Mucosa of rectum (tissue), 2 donors: ENCODE results near the gene PTPN23.

Source experiments
- H3K27ac ChIP-seq, 2 donors: one replicate each; pipeline ENCODE4 v1.7.0; 2013; ENCODE audit warnings: inconsistent platforms in 2 of 2, low read depth in 2 of 2, low read length in 2 of 2
- H3K27me3 ChIP-seq, 2 donors: one replicate each; pipeline ENCODE4 v1.7.0; 2013; ENCODE audit warnings: low read length in 2 of 2; ENCODE audit not compliant: control insufficient read depth in 2 of 2, insufficient read depth in 2 of 2
- H3K36me3 ChIP-seq, 2 donors: one replicate each; pipeline ENCODE4 v1.7.0; 2013; ENCODE audit warnings: low read length in 2 of 2; ENCODE audit not compliant: control insufficient read depth in 2 of 2, insufficient read depth in 2 of 2
- H3K4me1 ChIP-seq, 2 donors: one replicate each; pipeline ENCODE4 v1.7.0; 2013; ENCODE audit warnings: low read length in 2 of 2, mild to moderate bottlenecking in 1 of 2; ENCODE audit not compliant: control insufficient read depth in 2 of 2, insufficient read depth in 2 of 2
- H3K4me3 ChIP-seq, 2 donors: one replicate each; pipeline ENCODE4 v1.7.0; 2013; ENCODE audit warnings: low read length in 2 of 2
- H3K9ac ChIP-seq, 2 donors: one replicate each; pipeline ENCODE4 v1.7.0; 2013; ENCODE audit warnings: low read length in 2 of 2, low read depth in 1 of 2, mild to moderate bottlenecking in 1 of 2
- H3K9me3 ChIP-seq, 2 donors: one replicate each; pipeline ENCODE4 v1.7.0; 2013; ENCODE audit warnings: low read length in 2 of 2; ENCODE audit not compliant: control insufficient read depth in 2 of 2
- donor health status: healthy.
- donor health status: Normal muscosa, but diverticular disease.

The PTPN23 gene

DNA sequence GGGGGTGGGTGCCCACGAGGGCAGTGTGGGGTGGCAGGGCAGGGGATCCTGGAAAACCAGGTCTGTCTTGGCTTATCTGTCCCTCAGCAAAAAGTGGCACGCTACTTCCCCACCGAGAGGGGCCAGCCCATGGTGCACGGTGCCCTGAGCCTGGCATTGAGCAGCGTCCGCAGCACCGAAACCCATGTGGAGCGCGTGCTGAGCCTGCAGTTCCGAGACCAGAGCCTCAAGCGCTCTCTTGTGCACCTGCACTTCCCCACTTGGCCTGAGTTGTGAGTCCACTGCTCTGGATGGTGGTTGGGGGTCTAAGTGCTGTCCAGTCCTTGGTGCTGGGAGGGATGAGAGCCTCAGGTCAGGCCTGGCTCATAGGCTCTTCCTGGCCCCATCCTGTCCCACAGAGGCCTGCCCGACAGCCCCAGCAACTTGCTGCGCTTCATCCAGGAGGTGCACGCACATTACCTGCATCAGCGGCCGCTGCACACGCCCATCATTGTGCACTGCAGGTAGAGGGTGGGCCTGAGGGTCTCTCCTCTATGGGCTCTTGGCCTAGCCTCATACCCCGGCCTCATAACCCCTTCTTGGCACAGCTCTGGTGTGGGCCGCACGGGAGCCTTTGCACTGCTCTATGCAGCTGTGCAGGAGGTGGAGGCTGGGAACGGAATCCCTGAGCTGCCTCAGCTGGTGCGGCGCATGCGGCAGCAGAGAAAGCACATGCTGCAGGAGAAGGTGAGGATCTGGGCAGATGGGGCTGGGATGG, 31.1 kb downstream of the PTPN23 start:
- H3K9ac ChIP-seq: no peak overlapping the region
- peaks cover 77 to 82% of the 10 kb centered on the region in 2 donors for H3K36me3 ChIP-seq
- H3K27ac ChIP-seq: no peak overlapping the region
- no peaks in the 10 kb centered on the region for H3K27me3 ChIP-seq
- no peak overlapping the region for H3K4me3 ChIP-seq
- H3K4me1 ChIP-seq: no peaks in the 10 kb centered on the region
- no peaks in the 10 kb centered on the region for H3K9me3 ChIP-seq

DNA sequence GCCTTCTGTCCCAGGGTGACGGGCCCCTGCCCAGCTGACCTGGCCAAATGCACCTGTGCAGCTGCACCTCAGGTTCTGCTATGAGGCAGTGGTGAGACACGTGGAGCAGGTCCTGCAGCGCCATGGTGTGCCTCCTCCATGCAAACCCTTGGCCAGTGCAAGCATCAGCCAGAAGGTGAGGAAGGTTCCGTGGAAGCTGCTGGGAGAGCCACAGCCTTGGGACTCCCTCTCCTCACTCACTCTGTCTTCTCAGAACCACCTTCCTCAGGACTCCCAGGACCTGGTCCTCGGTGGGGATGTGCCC, 31.6 kb downstream of the PTPN23 start:
- H3K36me3 ChIP-seq: peaks cover 76 to 82% of the 10 kb centered on the region in 2 donors
- H3K4me3 ChIP-seq: no peak overlapping the region
- no peak overlapping the region for H3K9ac ChIP-seq
- no peak overlapping the region for H3K27ac ChIP-seq
- no peaks in the 10 kb centered on the region for H3K4me1 ChIP-seq
- H3K9me3 ChIP-seq: no peaks in the 10 kb centered on the region
- no peaks in the 10 kb centered on the region for H3K27me3 ChIP-seq

DNA sequence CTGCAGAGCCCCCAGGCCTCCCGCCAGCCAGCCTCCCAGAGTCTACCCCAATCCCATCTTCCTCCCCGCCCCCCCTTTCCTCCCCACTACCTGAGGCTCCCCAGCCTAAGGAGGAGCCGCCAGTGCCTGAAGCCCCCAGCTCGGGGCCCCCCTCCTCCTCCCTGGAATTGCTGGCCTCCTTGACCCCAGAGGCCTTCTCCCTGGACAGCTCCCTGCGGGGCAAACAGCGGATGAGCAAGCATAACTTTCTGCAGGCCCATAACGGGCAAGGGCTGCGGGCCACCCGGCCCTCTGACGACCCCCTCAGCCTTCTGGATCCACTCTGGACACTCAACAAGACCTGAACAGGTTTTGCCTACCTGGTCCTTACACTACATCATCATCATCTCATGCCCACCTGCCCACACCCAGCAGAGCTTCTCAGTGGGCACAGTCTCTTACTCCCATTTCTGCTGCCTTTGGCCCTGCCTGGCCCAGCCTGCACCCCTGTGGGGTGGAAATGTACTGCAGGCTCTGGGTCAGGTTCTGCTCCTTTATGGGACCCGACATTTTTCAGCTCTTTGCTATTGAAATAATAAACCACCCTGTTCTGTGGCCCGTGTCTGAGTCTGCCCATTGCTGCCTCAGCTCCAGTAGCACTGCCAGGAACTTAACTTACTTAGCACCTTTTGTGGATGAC, 32.2 kb downstream of the PTPN23 start:
- Histone ChIP-seq H3K9ac (no peak overlapping the region), H3K4me1 (no peaks in the 10 kb centered on the region), H3K27me3 (no peaks in the 10 kb centered on the region), H3K36me3 (peaks cover 72 to 77% of the 10 kb centered on the region in 2 donors), H3K4me3 (no peak overlapping the region), H3K27ac (no peak overlapping the region), H3K9me3 (no peaks in the 10 kb centered on the region)

DNA sequence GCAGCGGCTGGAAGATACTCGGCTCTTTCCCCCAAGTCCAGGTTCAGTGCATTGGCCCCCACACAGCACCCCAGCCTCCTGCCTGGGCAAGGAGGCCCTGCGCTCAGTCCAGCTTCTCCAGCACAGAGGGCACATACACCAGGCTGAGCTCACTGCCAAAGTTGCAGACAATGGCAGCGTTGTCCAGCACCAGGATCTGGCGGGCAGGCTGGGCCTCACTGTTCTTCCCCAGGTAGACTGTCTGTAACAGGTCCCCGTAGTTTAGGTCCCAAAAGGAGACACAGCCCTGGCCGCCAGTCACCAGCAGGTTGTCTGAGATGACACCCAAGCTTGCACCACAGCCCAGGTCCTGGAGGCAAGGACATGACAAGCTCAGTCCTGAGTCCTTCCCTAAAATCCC, 32.9 kb downstream of the PTPN23 start:
- Histone ChIP-seq H3K9me3 (no peaks in the 10 kb centered on the region), H3K36me3 (peaks cover 66 to 71% of the 10 kb centered on the region in 2 donors), H3K4me3 (no peak overlapping the region), H3K4me1 (no peaks in the 10 kb centered on the region), H3K27me3 (no peaks in the 10 kb centered on the region), H3K9ac (no peak overlapping the region), H3K27ac (no peak overlapping the region)

DNA sequence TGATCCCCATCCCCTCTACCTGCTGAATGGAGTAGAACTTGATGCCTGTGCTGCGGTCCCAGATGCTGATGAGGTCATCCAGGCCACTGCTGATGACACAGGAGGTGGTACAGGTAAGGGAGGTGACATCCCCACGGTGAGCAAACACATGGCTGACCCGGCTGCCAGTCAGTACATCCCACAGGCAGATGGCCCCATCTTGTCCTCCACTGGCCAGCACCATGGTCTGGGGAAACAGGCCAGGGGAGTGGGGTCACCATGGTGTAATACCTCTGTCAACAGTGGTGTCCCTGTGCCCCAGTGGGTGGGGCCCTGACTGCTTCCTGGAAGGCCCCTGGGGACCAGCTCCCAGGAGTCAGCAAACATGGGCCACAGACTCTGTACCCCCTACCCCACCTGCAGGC, 33.3 kb downstream of the PTPN23 start:
- no peaks in the 10 kb centered on the region for H3K4me1 ChIP-seq
- no peaks in the 10 kb centered on the region for H3K9me3 ChIP-seq
- no peak overlapping the region for H3K4me3 ChIP-seq
- H3K9ac ChIP-seq: no peak overlapping the region
- no peaks in the 10 kb centered on the region for H3K27me3 ChIP-seq
- no peak overlapping the region for H3K27ac ChIP-seq
- H3K36me3 ChIP-seq: peaks cover 66 to 71% of the 10 kb centered on the region in 2 donors

DNA sequence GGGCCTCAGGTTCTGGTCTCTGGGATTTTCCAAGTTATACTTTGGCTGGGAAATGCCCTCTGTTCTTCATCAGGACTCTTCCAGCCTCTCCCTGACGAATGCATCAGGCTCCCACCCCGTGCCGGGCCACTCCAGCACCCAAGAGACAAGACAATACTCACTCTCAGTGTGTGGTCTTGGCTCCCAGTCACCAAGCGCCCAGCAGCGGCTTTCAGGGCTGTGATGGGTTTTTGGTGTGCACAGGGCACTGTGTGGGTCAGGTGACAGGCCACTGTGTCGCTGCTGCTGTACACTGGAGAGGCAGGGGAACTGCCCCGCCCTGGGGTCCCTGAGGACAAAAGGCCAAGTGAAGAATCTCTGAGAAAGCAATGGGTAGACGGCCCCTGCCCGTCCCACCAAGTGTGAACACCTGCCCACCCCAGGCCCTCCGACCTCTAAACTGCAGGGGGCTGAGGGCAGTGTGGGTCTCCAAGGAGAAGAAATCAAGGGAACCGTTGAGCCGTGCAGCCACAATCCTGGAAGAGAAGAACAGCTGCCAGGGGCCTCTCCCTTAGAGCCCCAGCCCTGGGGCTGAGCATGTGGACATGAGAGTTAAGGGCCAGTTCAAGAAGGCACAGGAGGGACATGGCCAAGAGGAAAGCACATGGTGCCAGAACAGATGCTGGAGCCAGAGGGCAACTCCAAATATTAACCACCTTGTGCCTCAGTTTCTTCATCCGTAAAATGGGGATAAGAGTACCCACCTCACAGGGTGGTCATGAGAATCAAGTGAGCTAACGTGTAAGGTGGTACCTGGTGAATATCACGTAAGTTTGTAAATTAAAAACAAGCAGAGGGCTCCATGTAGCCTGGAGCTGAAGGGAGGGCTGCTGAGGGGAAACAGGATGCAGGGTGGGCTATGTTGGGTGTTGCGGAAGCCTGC, 34.1 kb downstream of the PTPN23 start:
- Histone ChIP-seq H3K9me3 (no peaks in the 10 kb centered on the region), H3K27me3 (no peaks in the 10 kb centered on the region), H3K36me3 (peaks cover 66 to 71% of the 10 kb centered on the region in 2 donors), H3K4me1 (no peaks in the 10 kb centered on the region), H3K9ac (no peak overlapping the region), H3K27ac (no peak overlapping the region), H3K4me3 (no peak overlapping the region)

DNA sequence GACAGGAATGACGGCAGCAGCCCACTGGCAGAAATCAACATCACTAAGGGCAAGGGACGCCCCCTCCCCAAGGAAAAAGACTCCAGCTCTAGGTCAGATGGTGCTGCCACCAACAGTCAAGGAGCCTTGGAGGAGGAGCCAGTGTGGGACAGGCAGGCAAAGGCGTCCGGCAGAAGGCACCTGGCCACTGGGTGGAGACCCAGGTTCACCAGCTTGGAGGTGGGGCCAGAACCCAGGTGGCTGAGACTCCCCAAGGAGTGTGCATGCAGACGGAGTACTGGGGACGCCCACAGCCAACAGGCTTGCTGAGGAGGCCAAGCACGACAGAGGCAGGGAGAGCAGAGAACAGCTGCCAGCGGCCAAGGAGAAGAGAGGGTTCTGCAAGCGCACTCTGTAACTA, 35.2 kb downstream of the PTPN23 start:
- Histone ChIP-seq H3K9ac (no peak overlapping the region), H3K4me1 (peaks cover 0 to 3% of the 10 kb centered on the region in 2 donors), H3K27ac (no peak overlapping the region), H3K36me3 (peaks cover 70 to 78% of the 10 kb centered on the region in 2 donors), H3K4me3 (no peak overlapping the region), H3K9me3 (no peaks in the 10 kb centered on the region), H3K27me3 (no peaks in the 10 kb centered on the region)

DNA sequence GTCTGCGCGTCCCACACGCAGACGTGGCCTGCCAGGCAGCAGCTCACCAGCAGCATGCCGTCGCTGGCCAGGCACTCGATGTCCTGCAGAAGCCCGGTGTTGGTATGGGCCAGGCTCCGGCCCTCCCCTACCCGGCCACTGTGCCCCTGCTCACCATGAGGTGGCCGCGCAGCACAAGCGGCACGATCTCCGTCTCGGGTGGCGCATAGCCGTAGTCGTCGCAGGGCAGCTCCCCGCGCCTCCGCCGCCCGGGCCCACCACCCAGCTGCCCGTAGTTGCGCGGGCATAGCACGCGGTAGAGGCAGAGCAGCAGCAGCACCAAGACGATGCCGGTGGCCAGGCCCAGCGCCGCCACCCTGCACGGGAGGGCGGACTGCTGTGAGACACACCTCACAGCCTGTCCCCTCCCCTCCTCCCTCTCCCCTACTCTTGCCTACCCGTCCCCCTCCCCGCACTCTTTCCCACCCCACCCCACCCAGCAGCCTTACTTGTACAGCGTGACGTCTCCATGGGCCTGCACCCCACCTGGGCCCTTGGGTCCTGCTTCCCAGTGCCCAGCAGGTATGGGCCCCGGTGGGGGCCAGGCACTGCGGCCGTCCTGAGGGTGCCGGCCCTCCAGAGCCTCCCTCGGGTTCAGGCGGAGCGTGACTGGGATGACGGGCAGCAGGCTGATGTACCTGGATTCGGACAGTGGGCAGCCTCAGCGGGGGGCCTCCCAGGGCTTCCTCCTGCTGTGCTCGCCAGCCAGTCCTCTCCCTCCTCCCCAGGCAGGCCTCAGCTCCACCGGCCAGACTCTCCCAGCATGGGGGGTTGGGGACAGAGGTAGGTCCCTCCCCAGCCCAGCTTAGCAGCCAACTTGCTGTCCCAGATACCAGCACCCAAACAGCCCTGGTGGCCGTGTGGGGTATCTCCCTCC, 37.6 kb downstream of the PTPN23 start:
- Histone ChIP-seq H3K27me3 (no peaks in the 10 kb centered on the region), H3K4me1 (peaks cover 16 to 17% of the 10 kb centered on the region in 2 donors), H3K9ac (no peak overlapping the region), H3K4me3 (no peak overlapping the region), H3K27ac (no peak overlapping the region), H3K36me3 (peaks cover 50 to 62% of the 10 kb centered on the region in 2 donors), H3K9me3 (no peaks in the 10 kb centered on the region)

DNA sequence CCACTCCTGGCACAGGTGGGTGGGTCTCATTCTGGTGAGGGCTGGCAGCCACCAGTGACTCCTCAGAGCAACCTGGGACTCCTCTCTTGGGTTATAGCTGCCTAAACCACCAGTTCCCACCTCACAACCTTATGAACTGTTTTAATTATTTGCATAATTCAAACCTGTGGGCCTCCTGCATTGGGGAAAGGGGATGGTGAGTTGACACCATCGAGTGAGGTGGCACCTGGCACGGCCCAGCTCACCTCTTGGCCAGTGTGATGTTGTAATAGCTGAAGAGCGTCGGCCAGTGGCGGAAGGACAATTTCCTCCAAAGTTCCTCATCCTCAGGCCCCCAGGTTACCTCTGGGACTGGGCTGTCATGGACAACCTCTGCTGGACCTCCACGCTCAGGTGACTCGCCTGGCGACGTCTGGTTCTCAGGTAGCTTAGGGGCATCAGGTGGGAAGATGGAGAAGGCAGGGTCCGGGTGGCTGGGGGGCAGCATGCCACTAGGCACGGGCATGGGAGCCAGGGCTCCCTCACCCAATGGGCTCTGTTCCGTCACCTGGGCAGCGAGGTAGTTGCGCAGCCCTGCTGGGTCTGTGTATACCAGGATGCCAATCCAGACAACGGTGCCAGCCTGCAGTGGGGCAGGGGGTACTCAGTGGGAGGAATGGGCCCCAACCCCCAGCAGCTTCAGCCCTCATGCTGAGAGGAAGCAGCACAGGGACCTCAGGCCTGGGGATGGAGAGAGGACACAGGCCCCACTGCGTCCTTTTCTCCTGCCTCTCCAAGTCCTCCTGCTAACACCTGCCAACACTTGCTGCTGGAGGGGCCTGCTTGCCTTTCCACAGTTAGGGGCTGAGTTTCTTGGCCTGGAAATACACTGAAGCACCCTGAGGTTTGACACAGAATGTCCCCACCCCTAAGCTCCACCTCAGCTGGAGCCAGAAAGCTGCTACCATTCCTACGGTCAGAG, 38.5 kb downstream of the PTPN23 start:
- H3K4me1 ChIP-seq: peaks cover 17 to 20% of the 10 kb centered on the region in 2 donors
- H3K9ac ChIP-seq: no peak overlapping the region
- H3K27me3 ChIP-seq: no peaks in the 10 kb centered on the region
- H3K36me3 ChIP-seq: peaks cover 40 to 60% of the 10 kb centered on the region in 2 donors
- no peak overlapping the region for H3K27ac ChIP-seq
- H3K4me3 ChIP-seq: no peak overlapping the region
- H3K9me3 ChIP-seq: no peaks in the 10 kb centered on the region
